ENCODE measurements around the gene MIA2. TPM values are rescaled to one million over a fixed set of nuclear protein-coding genes. Genes with fewer than 3 reads are reported as not detected.
A peak's percentile ranks its signal among the peaks of the same experiment; 100 is the strongest.

The MIA2 gene
- total RNA-seq, 2 donors from 2014 or later: 14.2 to 34.2 TPM

- Histone ChIP-seq H3K27ac (peak overlapping the region; percentile 96 to 97), H3K4me3 (peak overlapping the region; percentile 78 to 84), H3K36me3 (no peaks in the 10 kb centered on the region), H3K4me1 (peaks cover 0 to 28% of the 10 kb centered on the region in 2 donors), H3K27me3 (no peaks in the 10 kb centered on the region), H3K9me3 (peaks cover 0 to 3% of the 10 kb centered on the region in 2 donors)
- DNase-seq (ENCODE audit: low spot score): no peak
- no peak for TF ChIP-seq CTCF (IDR thresholded peaks at IDR 0.05)
Observed at GRCh38 chr14:39265806-39266524, 32.2 kb downstream of the MIA2 start.

- H3K27ac ChIP-seq: peak overlapping the region; percentile 96 to 97
- peak; percentile 70 for DNase-seq (ENCODE audit: low spot score)
- H3K9me3 ChIP-seq: peaks cover 0 to 3% of the 10 kb centered on the region in 2 donors
- H3K4me1 ChIP-seq: peaks cover 0 to 28% of the 10 kb centered on the region in 2 donors
- H3K4me3 ChIP-seq: peak overlapping the region; percentile 78 to 84
- H3K27me3 ChIP-seq: no peaks in the 10 kb centered on the region
- TF ChIP-seq CTCF (IDR thresholded peaks at IDR 0.05): no peak
- no peaks in the 10 kb centered on the region for H3K36me3 ChIP-seq
Observed at GRCh38 chr14:39266525-39266870, 32.8 kb downstream of the MIA2 start.

GRCh38 chr14:39266871-39267607 is 33.3 kb downstream of the MIA2 start:
- DNase-seq (ENCODE audit: low spot score): peak; percentile 80
- Histone ChIP-seq H3K27ac (peak overlapping the region; percentile 96 to 97), H3K4me1 (peaks cover 0 to 28% of the 10 kb centered on the region in 2 donors), H3K36me3 (no peaks in the 10 kb centered on the region), H3K9me3 (peaks cover 0 to 3% of the 10 kb centered on the region in 2 donors), H3K27me3 (no peaks in the 10 kb centered on the region), H3K4me3 (peak overlapping the region; percentile 78 to 84)
- no peak for TF ChIP-seq CTCF (IDR thresholded peaks at IDR 0.05)

DNA sequence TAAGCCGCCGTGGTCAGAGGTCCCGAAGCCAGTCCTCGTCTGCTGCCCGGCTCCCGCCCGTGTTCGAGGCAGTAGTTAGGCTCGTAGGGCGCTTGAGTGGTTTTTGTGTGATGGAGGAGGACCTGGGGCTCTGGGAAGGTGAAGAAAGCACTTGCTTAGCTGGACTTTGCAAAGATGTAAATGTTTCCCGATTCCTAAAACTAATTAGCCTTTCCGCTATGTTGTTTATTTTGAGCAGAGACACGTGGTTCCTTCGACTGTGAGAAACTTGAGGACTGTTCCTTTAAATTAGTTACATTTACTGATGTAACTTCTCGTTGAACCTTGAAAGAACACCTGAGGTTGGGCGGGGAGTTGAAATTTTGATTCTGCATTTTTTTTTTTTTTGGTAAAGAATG is 33.9 kb downstream of the MIA2 start:
- TF ChIP-seq CTCF (IDR thresholded peaks at IDR 0.05): no peak
- Histone ChIP-seq H3K27ac (peak overlapping the region; percentile 96 to 97), H3K9me3 (no peaks in the 10 kb centered on the region), H3K27me3 (no peaks in the 10 kb centered on the region), H3K4me3 (peak overlapping the region; percentile 78 to 84), H3K36me3 (no peaks in the 10 kb centered on the region), H3K4me1 (peaks cover 0 to 28% of the 10 kb centered on the region in 2 donors)
- no peak for DNase-seq (ENCODE audit: low spot score)

DNA sequence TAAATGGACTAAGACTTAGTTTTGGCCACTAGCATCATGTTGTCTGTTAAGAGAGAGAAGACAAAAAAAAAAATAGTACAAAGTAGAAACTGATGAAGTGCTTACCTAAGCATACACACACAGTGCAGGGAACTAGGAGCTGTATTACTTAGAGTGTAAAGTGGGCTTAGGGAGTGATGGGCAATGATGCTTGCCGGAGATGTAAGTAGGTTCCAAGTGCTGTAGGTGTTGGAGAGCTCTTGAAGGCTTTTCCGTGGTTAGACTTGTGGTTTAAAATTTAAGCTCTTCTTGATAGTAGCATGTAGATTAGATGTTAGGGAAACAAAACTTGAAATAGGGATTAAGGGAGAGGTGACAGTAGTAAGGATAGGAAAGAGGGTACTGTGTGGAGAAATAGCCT is 34.7 kb downstream of the MIA2 start:
- peak overlapping the region; percentile 7 to 84 for H3K4me3 ChIP-seq
- no peak for DNase-seq (ENCODE audit: low spot score)
- H3K9me3 ChIP-seq: no peaks in the 10 kb centered on the region
- H3K4me1 ChIP-seq: peaks cover 0 to 28% of the 10 kb centered on the region in 2 donors
- no peaks in the 10 kb centered on the region for H3K36me3 ChIP-seq
- TF ChIP-seq CTCF (IDR thresholded peaks at IDR 0.05): no peak
- no peak overlapping the region for H3K27ac ChIP-seq
- H3K27me3 ChIP-seq: no peaks in the 10 kb centered on the region

Data from right atrium auricular region (tissue), 2 donors.